Nephron progenitor cell (in vitro differentiated cells): ENCODE data around the gene SMPDL3B.

Source experiments
- DNase-seq: peaks from one replicate; pipeline ENCODE4 v3.0.0; 2021
- H3K27ac Mint-ChIP-seq: 2 replicates; pipeline ENCODE4 v1.8.0; 2021; ENCODE audit warnings: mild to moderate bottlenecking, moderate library complexity, mixed read lengths
- H3K27me3 Mint-ChIP-seq: 2 replicates; pipeline ENCODE4 v1.8.0; 2021; ENCODE audit warnings: mild to moderate bottlenecking, low read depth, mixed read lengths; ENCODE audit not compliant: poor library complexity
- H3K36me3 Mint-ChIP-seq: 2 replicates; pipeline ENCODE4 v1.8.0; 2021; ENCODE audit warnings: low read depth, mixed read lengths
- H3K4me1 Mint-ChIP-seq: 2 replicates; pipeline ENCODE4 v1.8.0; 2021; ENCODE audit warnings: mixed read lengths
- H3K4me3 Mint-ChIP-seq: 2 replicates; pipeline ENCODE4 v1.8.0; 2021; ENCODE audit warnings: mild to moderate bottlenecking, moderate library complexity, mixed read lengths
- H3K9me3 Mint-ChIP-seq: 2 replicates; pipeline ENCODE4 v1.8.0; 2021; ENCODE audit warnings: mild to moderate bottlenecking, moderate library complexity, mixed read lengths
- TF ChIP-seq, protein P1 (sequence below): fragments of 200-600 bp; sonication (generic); IDR thresholded peaks from 2 replicates; pipeline ENCODE4 v1.5.0; 2021; ENCODE audit warnings: antibody characterized with exemption

SMPDL3B gene

DNA sequence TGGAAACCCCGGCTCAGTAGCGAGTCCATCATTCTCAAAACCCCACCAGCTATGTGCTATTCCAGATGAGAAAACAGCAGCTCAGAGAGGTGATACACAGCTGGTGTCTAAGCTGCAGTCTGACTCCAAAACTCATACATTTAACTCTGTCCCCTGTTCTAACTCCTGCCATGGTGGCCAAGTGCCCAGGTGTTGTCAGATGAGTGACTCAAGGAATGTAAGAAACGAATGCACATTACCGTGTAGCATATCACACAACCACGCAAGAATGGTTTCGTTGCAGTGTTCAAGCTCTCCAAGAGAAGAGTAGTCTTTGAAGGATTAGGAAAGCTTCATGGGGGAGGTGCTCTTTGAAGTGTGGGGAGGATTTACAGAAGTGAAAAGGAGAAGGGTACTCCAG is 20.3 kb downstream of the SMPDL3B start:
- peaks cover 12% of the 10 kb centered on the region for H3K27me3 Mint-ChIP-seq
- TF ChIP-seq, protein P1, sequence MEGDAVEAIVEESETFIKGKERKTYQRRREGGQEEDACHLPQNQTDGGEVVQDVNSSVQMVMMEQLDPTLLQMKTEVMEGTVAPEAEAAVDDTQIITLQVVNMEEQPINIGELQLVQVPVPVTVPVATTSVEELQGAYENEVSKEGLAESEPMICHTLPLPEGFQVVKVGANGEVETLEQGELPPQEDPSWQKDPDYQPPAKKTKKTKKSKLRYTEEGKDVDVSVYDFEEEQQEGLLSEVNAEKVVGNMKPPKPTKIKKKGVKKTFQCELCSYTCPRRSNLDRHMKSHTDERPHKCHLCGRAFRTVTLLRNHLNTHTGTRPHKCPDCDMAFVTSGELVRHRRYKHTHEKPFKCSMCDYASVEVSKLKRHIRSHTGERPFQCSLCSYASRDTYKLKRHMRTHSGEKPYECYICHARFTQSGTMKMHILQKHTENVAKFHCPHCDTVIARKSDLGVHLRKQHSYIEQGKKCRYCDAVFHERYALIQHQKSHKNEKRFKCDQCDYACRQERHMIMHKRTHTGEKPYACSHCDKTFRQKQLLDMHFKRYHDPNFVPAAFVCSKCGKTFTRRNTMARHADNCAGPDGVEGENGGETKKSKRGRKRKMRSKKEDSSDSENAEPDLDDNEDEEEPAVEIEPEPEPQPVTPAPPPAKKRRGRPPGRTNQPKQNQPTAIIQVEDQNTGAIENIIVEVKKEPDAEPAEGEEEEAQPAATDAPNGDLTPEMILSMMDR: no peak
- no peak for DNase-seq
- no peak overlapping the region for H3K27ac Mint-ChIP-seq
- no peaks in the 10 kb centered on the region for H3K36me3 Mint-ChIP-seq
- no peaks in the 10 kb centered on the region for H3K9me3 Mint-ChIP-seq
- H3K4me1 Mint-ChIP-seq: peaks cover 26% of the 10 kb centered on the region
- no peak overlapping the region for H3K4me3 Mint-ChIP-seq

DNA sequence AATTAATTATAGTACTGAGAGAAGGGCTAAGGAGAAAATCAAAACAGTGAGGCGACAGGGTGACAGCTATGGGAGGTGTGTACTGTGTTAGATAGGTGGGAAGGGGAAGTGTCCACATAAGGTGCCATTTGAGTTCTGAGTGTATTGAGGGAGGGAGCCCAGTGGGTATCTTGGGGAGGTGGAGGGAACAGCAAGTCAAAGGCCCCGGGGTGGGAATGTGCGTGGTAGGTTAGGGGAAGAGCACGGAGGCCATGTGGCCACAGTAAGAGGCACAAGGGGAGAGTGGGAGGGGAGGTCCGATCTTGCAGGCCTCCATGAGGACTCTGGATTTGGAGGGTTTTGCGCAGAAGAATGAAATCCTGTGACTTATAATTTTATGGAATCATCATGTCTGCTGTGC is 22.0 kb downstream of the SMPDL3B start:
- H3K9me3 Mint-ChIP-seq: no peaks in the 10 kb centered on the region
- peaks cover 12% of the 10 kb centered on the region for H3K27me3 Mint-ChIP-seq
- DNase-seq: no peak
- TF ChIP-seq, protein P1: no peak
- H3K4me3 Mint-ChIP-seq: no peak overlapping the region
- no peak overlapping the region for H3K27ac Mint-ChIP-seq
- H3K36me3 Mint-ChIP-seq: no peaks in the 10 kb centered on the region
- H3K4me1 Mint-ChIP-seq: peaks cover 28% of the 10 kb centered on the region

DNA sequence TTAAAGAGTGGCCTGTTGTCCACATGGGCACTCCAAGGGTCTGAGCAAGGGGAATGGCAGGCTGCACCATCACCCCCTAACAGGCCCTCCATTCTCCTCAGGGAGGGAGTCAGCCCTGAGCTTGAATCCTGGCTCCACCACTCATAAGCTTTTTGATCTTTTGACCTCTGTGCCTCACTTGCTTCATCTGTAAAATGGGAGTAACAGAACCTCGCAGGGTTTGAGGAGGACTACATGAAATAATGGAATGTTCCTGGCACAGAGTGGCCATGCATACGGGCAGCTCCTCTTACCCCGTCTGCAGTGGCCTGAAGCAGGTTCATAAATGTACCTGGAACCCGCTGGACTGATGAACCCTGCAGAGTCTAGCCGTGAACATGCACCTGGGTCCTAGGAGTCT is 22.9 kb downstream of the SMPDL3B start:
- peaks cover 7% of the 10 kb centered on the region for H3K27me3 Mint-ChIP-seq

DNA sequence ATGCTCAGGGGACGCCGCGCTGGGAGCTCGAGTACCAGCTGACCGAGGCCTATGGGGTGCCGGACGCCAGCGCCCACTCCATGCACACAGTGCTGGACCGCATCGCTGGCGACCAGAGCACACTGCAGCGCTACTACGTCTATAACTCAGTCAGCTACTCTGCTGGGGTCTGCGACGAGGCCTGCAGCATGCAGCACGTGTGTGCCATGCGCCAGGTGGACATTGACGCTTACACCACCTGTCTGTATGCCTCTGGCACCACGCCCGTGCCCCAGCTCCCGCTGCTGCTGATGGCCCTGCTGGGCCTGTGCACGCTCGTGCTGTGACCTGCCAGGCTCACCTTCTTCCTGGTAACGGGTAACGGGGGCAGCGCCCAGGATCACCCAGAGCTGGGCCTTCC is 23.7 kb downstream of the SMPDL3B start:
- Mint-ChIP-seq H3K27ac (no peak overlapping the region), H3K9me3 (no peaks in the 10 kb centered on the region), H3K4me3 (no peak overlapping the region), H3K27me3 (peaks cover 3% of the 10 kb centered on the region), H3K36me3 (no peaks in the 10 kb centered on the region), H3K4me1 (peaks cover 26% of the 10 kb centered on the region)
- no peak for DNase-seq
- TF ChIP-seq, protein P1: no peak

More for the DNA sequence above, 22.9 kb downstream of the SMPDL3B start:
- no peak overlapping the region for H3K27ac Mint-ChIP-seq
- H3K36me3 Mint-ChIP-seq: no peaks in the 10 kb centered on the region
- DNase-seq: no peak
- peaks cover 31% of the 10 kb centered on the region for H3K4me1 Mint-ChIP-seq
- H3K9me3 Mint-ChIP-seq: no peaks in the 10 kb centered on the region
- no peak overlapping the region for H3K4me3 Mint-ChIP-seq
- TF ChIP-seq, protein P1: no peak

DNA sequence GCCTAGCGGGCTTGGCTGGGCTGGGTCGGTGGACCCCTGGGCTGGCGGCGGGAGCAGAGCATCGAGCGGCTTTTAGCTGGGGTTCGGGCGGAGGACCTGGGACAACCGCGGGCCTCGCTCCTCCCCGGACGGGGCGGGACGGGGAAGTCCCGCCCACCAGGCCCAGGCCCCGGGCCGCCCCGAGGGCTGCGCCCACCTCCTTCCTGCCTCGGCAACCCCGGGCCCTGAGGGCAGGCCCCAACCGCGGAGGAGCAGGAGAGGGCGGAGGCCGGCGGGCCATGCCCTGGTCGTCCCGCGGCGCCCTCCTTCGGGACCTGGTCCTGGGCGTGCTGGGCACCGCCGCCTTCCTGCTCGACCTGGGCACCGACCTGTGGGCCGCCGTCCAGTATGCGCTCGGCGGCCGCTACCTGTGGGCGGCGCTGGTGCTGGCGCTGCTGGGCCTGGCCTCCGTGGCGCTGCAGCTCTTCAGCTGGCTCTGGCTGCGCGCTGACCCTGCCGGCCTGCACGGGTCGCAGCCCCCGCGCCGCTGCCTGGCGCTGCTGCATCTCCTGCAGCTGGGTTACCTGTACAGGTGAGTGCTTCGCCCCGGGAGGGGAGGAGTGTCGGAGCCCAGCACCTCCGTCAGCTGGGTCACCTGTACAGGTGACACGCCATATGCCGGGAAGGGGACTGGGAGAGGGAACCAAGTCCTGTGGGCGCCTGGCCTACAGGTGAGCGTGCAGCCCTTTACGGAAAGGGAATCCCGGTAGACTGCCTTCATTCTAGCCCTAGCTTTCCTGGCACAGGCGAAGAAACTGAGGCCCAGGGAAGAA is 25.2 kb downstream of the SMPDL3B start, which contains the start of gene XKR8:
XKR8 (plus strand) TSS at position 182 of the 812 bp plus-strand sequence; CDS start at position 279, 97 bp downstream.
- peak; percentile 86 for DNase-seq
- Mint-ChIP-seq H3K9me3 (no peaks in the 10 kb centered on the region), H3K27me3 (peaks cover 3% of the 10 kb centered on the region), H3K4me3 (peak within 1 kb of the TSS; percentile 75), H3K4me1 (peaks cover 34% of the 10 kb centered on the region), H3K36me3 (no peaks in the 10 kb centered on the region), H3K27ac (peak within 1 kb of the TSS; percentile 68)
- TF ChIP-seq, protein P1: peak; percentile 29
